Mesothelial cell of epicardium (in vitro differentiated cells): ENCODE results near the gene FOXC1. TPM values are rescaled to one million over a fixed set of nuclear protein-coding genes. Genes with fewer than 3 reads are reported as not detected.

Experiments used
- DNase-seq, 2 experiments: peaks; one replicate each; pipeline ENCODE4 v3.0.0; 2021; ENCODE audit warnings: low spot score in 2 of 2; ENCODE audit not compliant: unreplicated experiment in 2 of 2
- H3K27ac Mint-ChIP-seq: 2 replicates; pipeline ENCODE4 v1.8.0; 2021; ENCODE audit warnings: mixed read lengths
- H3K27me3 Mint-ChIP-seq: 2 replicates; pipeline ENCODE4 v1.8.0; 2021; ENCODE audit warnings: low read depth, mixed read lengths
- H3K36me3 Mint-ChIP-seq: 2 replicates; pipeline ENCODE4 v1.8.0; 2021; ENCODE audit warnings: mixed read lengths
- H3K4me1 Mint-ChIP-seq: 2 replicates; pipeline ENCODE4 v1.8.0; 2021; ENCODE audit warnings: mixed read lengths
- H3K4me3 Mint-ChIP-seq: 2 replicates; pipeline ENCODE4 v1.8.0; 2021; ENCODE audit warnings: mild to moderate bottlenecking, moderate library complexity, mixed read lengths
- H3K9me3 Mint-ChIP-seq: 2 replicates; pipeline ENCODE4 v1.8.0; 2021; ENCODE audit warnings: mixed read lengths
- CTCF ChIP-seq: fragments of 200-600 bp; sonication (generic); IDR thresholded peaks from one replicate; pipeline ENCODE4 v1.5.0; 2021; ENCODE audit warnings: antibody characterized with exemption; ENCODE audit not compliant: unreplicated experiment
- total RNA-seq: library from RNA; stranded (reverse); gene quantifications from 3 replicates; pipeline ENCODE4 v1.2.1, GENCODE V29; 2021

FOXC1 gene
- total RNA-seq, 1 donor from 2014 or later, result 50.5 TPM

- Mint-ChIP-seq H3K9me3 (no peaks in the 10 kb centered on the region), H3K36me3 (no peaks in the 10 kb centered on the region), H3K27ac (peak overlapping the region; percentile 76), H3K27me3 (peaks cover 63% of the 10 kb centered on the region), H3K4me1 (peaks cover 80% of the 10 kb centered on the region), H3K4me3 (peak overlapping the region; percentile 78)
- TF ChIP-seq CTCF, result no peak
- no peak for DNase-seq
Observed at GRCh38 chr6:1626481-1626880, 16.8 kb downstream of the FOXC1 start.

GRCh38 chr6:1627827-1628560 is 18.3 kb downstream of the FOXC1 start:
- Mint-ChIP-seq H3K36me3 (peaks cover 4% of the 10 kb centered on the region), H3K4me1 (peaks cover 67% of the 10 kb centered on the region), H3K4me3 (no peak overlapping the region), H3K27ac (no peak overlapping the region), H3K27me3 (peaks cover 48% of the 10 kb centered on the region), H3K9me3 (no peaks in the 10 kb centered on the region)
- no peak for DNase-seq
- TF ChIP-seq CTCF, result no peak

- Mint-ChIP-seq H3K4me3 (no peak overlapping the region), H3K27me3 (peaks cover 42% of the 10 kb centered on the region), H3K9me3 (no peaks in the 10 kb centered on the region), H3K4me1 (peaks cover 59% of the 10 kb centered on the region), H3K27ac (no peak overlapping the region), H3K36me3 (peaks cover 4% of the 10 kb centered on the region)
- DNase-seq, result no peak
- no peak for TF ChIP-seq CTCF
Observed at GRCh38 chr6:1629316-1629715, 19.6 kb downstream of the FOXC1 start.

GRCh38 chr6:1630212-1630770 is 20.6 kb downstream of the FOXC1 start:
- Mint-ChIP-seq H3K4me1 (peaks cover 65% of the 10 kb centered on the region), H3K4me3 (no peak overlapping the region), H3K27ac (peak overlapping the region; percentile 79), H3K9me3 (no peaks in the 10 kb centered on the region), H3K27me3 (peaks cover 39% of the 10 kb centered on the region), H3K36me3 (peaks cover 4% of the 10 kb centered on the region)
- no peak for TF ChIP-seq CTCF
- no peak for DNase-seq

GRCh38 chr6:1630771-1631217 is 21.1 kb downstream of the FOXC1 start:
- Mint-ChIP-seq H3K9me3 (no peaks in the 10 kb centered on the region), H3K4me3 (no peak overlapping the region), H3K4me1 (peaks cover 64% of the 10 kb centered on the region), H3K27ac (peak overlapping the region; percentile 72), H3K27me3 (peaks cover 34% of the 10 kb centered on the region), H3K36me3 (peaks cover 4% of the 10 kb centered on the region)
- DNase-seq, result no peak
- no peak for TF ChIP-seq CTCF
